GM19351 (cell line): Measurements from ENCODE around the gene CSF1R.

Experiments
- ATAC-seq: cut with Tn5 transposase; IDR thresholded peaks from one replicate; pipeline ENCODE4 v1.9.1; 2021; ENCODE audit warnings: mild to moderate bottlenecking, moderate library complexity; ENCODE audit not compliant: unreplicated experiment

CSF1R gene

GRCh38 chr5:150073677-150074076, 12.7 kb downstream of the CSF1R start:
- no peak for ATAC-seq

DNA sequence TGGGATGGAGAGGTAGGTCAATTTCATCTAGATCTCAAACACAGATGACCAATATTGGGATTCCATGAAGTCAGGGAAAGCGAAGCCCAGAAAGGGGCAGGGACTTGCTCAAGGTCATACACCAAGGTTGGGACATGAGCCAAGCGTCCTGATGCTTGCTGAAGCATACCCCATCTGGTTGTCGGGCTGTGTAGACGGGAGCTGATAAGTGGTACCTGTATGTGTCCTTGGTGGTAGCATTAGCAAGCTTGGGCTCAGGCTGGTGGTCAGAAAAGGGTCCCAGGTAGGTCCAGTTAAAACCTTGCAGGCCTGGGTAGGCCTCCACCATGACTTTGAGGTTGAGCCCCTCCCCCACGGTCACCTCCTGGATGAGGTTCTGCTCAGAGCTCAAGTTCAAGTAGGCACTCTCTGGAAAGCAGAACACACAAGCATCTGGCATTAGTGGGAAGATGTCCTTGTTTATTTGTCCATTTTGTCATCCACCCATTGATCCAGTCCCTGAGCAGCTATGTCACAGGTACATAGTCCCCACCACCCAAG, 13.2 kb downstream of the CSF1R start:
- ATAC-seq, result no peak

- ATAC-seq, result no peak
Measured at GRCh38 chr5:150070821-150071220, 15.5 kb downstream of the CSF1R start.

GRCh38 chr5:150069672-150070627, 16.4 kb downstream of the CSF1R start:
- no peak for ATAC-seq

- no peak for ATAC-seq
Measured at GRCh38 chr5:150068961-150069645, 17.3 kb downstream of the CSF1R start.

GRCh38 chr5:150068472-150068871, 17.9 kb downstream of the CSF1R start:
- no peak for ATAC-seq

DNA sequence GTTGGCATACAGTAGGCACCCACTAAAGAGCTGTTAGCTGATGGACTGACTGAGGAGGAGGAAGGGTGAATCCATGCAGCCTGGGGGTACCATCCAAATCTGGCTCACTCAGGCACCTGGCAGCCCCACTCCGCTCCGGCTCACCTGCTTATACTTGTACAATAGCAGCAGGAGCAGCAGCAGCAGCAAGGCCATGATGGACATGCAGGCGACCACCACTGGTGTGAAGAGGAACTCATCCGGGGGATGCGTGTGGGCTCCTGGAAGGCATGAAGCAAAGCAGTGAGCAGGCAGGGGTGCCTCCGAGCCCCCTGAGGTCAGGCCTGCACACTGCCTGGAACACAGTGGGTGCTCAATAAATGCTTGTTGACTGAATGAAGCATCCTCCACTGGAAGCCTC, 18.3 kb downstream of the CSF1R start:
- no peak for ATAC-seq

GRCh38 chr5:150067405-150067960, 18.9 kb downstream of the CSF1R start:
- peak; percentile 18 for ATAC-seq

DNA sequence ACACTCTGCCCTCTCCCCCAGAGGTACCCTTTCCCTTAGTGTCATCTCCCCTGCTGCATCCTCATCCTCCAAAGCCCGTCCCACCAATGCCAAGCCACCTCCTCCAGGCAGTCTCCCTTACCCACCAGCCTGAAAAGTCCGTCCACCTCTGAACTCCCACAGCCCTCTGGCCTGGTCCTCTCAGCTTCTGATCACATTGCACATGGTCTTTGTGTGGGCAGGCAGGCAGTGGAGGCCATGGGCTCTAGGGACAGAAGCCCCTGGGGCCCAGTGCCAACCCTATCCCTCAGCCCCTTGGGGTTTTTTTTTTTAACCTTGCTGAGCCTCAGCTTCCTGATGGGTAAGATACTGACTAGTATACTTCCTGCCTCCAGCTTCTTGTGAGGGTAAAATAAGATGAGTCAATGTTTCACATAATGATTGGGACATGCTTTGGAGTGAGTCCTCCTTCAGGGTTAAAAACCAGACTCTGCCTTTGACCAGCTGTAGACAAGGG, 19.4 kb downstream of the CSF1R start:
- ATAC-seq, result peak; percentile 59

DNA sequence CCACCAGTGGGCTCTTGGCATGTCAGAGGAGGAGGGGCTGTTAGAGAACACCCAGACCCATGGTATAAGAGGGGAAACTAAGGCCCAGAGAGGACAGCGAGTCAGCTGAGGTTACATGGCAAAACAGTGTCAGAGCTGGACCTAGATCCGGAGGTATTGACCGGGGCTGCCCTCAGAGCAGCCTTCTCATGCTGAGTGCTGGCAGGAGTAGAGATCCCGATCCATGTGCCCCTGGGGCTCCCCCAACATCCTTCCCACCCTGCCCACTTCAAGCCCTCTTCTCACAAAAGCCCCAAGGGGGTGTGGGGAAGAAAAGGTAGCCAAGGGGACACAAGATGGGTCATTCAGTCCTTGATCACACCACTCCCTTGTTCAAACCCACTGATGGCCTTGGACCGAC, 19.9 kb downstream of the CSF1R start:
- ATAC-seq, result no peak

DNA sequence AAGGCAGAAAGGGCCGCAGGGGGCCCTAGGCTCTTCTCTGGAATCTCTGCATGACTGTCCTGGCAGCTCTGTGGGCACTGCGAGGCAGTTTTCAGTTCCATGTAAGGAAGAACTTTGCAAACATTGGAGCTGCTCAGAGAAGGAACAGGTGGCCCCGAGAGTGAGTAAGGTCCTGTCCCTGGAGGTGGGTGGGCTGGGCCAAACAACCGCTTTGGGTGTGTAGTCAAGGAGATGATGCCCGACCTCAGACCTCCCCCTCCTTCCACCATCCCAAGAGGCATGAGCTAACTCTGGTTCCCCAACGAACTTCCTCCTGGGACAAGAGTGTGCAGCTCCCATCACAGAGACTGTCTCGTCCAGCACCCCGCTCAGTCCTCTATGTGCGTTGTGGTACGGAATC, 20.5 kb downstream of the CSF1R start:
- ATAC-seq, result no peak

DNA sequence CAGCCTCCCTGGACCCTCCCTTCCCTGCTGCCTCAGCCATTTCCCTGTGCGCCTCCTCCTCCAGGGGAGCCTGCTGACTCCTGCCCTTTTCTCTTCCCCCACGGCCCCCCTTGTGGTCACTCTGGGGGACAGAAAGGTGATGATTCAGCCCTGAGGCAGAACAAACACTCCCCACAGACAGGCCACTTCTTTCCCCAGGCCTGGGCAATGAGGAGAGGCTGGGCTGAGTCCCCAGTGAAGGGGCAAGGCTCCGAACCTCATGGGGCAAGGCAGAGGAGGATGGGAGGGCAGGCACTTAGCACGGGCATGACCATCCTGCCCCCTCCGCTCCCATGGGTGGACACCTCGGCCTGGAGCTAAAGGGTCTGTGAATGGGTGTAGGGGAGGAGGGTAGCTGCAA, 21.0 kb downstream of the CSF1R start:
- no peak for ATAC-seq

DNA sequence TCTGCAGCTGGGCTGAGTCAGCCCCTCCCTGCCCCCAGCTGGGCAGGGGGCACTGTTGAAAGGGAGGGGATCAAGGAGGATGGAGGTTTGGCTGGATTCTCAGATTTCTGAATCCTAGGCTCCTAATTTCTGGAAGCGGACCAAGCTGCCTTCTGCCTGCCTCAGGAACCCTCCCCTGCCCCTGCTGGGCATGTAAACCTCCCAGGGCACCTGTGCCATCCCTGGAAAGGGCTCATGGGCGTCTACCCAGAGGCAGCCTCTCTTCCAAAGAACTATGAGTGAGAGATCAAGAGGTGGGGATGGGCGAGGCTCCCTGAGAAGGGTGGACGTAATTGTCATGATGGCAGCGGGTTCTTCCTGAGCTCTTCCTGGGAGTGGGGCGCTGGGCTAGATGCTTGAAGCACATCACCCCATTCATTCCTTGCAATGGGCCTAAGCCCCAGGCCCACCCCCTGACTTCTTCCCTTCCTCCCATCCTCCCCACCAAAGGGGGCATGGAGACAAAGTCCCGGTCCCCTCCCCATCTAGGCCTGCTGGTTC, 21.6 kb downstream of the CSF1R start:
- no peak for ATAC-seq

GRCh38 chr5:150063638-150064037, 22.7 kb downstream of the CSF1R start:
- no peak for ATAC-seq

DNA sequence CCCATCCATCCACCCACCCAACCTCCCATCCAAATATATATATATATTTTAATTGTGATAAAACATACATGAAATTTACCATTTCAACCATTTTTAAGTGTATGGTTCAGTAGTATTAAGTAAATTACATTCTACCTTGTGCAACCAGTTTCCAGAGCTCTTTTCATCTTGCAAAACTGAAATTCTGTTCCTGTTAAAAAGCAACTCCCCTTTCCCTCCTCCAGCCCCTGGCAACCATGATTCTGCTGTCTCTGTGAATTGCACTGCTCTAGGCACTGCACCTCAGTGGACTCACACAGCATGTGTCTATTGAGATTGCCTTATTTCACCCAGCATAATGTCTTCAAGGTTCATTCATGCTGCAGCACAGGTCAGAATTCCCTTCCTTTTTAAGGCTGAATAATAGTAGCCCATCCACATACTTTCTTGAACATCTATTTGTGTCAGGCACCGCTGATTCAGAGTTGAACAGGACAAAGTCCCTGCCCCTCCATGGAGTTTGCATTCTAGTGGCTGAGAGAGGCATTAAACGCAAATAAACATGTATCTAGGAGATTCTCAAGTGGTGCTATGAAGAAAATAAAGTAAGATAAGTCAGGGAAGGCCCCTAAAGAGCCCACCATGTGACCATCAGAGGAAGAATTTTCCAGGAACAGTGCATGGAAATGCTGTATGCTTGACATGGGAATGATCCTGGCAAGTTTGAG, 24.0 kb downstream of the CSF1R start:
- ATAC-seq, result no peak

DNA sequence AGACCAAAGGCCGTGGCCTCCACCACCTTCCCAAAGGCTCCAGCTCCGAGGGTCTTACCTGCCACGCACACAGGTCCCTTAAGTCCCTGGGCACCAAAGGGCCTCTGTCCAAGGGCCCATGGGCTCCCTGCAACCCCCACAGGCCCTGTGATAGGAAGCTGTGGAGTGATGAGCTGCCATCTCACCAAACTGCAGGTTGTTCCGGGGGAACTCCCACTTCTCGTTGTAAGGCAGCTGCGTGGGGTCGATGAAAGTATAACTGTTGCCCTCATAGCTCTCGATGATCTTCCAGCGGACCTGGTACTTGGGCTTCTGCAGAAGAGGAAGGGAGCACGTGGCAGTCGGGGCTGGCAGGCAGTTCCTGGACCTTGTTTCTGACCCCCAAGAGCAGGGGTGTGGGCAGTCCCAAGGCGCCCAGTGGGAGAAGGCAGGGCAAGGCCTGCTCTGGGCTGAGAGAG, 24.8 kb downstream of the CSF1R start:
- no peak for ATAC-seq

DNA sequence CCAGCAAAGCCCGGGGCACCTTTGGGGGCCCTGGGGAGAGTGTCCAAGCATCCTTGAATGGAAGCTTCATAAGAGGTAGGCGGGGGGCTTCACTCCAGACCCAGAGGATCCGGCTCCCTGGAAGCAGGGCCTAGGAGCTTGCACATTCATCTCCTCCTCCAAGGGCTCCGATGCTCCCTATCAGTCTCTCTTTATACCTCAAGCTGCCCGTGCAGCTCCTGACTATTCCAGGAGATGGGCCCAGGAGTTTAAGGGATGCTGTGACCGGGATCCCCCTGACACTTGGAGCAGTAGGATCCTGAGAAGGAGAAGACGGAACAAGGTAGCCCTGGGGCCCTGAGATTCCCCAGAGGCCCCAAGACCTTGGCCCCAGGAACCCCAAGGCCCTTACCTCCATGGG, 25.9 kb downstream of the CSF1R start:
- no peak for ATAC-seq

GRCh38 chr5:150059623-150060022, 26.7 kb downstream of the CSF1R start:
- no peak for ATAC-seq

DNA sequence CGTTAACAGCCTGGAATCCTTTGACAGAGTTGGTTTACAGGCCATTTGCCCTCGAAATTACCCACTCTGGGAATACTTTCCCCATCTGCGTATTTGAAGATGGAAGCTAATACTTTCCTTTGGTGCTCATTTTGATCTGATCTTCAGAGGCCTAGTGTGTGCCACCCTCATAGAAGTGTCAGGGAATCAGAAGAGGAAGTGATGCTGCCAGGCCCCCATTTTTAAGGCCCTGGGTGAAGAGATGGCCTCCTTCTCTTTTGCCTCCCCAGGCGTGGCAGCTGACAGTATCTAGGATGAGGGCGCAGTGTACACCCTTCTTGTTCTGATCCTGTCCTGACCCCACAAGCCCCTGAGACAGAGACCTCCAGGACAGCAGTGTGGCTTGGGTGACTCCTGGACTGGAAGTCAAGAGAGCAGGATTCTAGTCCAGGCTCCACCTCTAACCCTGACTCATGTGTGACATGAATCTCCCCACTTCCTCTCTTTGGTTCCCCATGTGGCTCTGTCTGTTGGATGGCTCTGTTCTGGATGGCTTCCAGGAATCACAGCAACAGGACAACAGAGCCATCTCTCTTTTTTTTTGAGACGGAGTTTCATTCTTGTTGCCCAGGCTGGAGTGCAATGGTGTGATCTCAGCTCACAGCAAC, 27.8 kb downstream of the CSF1R start:
- no peak for ATAC-seq

DNA sequence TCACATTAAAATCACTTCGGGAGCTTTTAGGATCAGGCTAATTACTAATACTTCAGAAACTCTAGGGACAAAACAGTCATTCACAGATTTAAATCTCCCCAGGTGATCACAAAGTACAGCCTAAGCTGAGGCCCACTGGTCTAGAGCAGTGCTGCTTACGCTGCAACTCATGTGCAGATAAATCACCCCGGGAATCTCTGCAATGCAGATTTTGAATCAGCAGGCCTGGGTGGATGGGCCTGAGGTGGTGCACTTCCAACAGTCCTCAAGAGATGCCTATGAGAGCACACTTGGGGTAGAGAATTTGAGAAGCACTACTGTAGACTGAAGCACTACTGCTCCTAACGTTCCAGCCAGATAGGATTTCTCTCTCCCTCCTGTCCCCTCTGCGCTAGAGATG, 28.4 kb downstream of the CSF1R start:
- ATAC-seq, result no peak
